Umbilical cord (tissue), 2 donors: Measurements from ENCODE around the gene ACACB. TPM values are rescaled to one million over a fixed set of nuclear protein-coding genes. Genes with fewer than 3 reads are reported as not detected.

Experiments used
- DNase-seq: peaks from one replicate; pipeline ENCODE4 v3.0.0-alpha.2; 2015; ENCODE audit warnings: low spot score
- total RNA-seq: library from RNA; depleted of rRNA; stranded (reverse); fragments of >200 nt; gene quantifications from one replicate; pipeline ENCODE4 v1.2.3, GENCODE V29; 2014; ENCODE audit warnings: low replicate concordance; ENCODE audit not compliant: insufficient read depth

The ACACB gene
- total RNA-seq, 1 donor from 2014 or later = 27.9 TPM

GRCh38 chr12:109299849-109300248 is 183.5 kb downstream of the ACACB start:
- no peak for DNase-seq

GRCh38 chr12:109301643-109302168 is 185.3 kb downstream of the ACACB start:
- DNase-seq = no peak

GRCh38 chr12:109302358-109302757 is 186.0 kb downstream of the ACACB start:
- DNase-seq = no peak

DNA sequence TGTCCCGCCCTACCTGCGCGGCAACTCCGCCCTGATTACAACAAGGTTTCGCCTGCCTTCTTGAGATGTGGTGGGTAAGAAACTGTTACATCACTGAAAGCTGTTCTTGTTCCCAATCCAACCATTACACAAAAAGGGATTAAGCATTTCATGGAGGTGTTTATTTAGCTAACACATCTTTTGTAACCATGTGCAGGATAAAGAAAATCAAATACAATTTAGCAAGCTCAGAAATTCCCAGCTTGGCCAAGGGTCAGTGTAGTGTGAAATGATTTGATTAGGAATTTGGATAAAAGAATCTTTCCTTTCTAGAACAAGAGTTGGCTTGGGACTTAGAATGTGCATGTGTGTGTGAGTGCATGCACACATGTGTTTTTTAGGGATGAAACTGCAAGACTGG is 186.4 kb downstream of the ACACB start:
- no peak for DNase-seq

GRCh38 chr12:109304485-109304884 is 188.1 kb downstream of the ACACB start:
- DNase-seq = no peak

GRCh38 chr12:109305547-109305946 is 189.2 kb downstream of the ACACB start:
- DNase-seq = no peak

- no peak for DNase-seq
These were observed 190.7 kb downstream of the ACACB start for GRCh38 chr12:109307051-109307450.

DNA sequence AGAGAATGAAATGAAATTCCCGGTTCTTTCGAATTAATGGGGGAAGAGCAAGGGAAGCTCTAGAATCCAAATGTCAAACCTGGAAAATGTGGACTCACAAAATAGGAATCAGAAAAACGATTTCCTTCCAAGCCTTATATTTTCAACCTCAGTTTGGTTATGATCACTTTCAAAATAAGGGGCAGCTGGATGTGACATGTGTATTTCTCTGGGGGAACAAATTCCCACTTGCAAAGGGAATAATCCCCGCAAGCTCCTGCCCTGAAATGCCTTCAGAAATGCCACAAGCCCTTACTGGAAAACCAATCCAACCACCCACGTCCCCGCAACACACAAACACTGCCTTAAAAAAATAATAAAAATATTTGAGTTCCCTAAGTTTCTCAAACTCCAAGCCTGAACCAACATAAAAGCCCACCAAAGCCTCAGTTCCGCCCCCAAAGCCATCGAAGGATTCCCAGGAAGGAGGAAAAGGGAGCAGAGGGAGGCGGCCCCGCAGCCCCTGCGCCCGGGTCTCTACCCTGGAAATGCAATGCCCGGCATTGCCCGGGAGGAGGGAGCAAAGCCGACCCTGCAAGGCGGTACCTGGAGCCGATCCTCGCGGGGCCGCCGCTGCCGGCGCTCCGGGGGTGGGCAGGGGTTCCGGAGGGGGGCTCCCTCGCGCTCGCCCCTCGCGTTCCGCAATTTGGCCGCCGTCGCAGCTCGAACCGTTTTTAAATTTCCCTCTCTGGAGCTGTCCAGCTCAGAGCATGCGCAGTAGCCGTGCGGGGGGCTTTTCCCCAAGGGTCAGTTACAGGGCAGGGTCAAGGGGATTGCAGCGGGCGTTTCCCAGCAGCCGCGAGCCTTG is 192.4 kb downstream of the ACACB start, which contains the start of gene FOXN4:
Gene FOXN4 (minus strand): TSS at position 751 of the 847 bp plus-strand sequence. CDS start 963 bp downstream, outside the sequence.
- no peak for DNase-seq

- DNase-seq = no peak
These were observed 193.2 kb downstream of the ACACB start for GRCh38 chr12:109309381-109310246.

DNA sequence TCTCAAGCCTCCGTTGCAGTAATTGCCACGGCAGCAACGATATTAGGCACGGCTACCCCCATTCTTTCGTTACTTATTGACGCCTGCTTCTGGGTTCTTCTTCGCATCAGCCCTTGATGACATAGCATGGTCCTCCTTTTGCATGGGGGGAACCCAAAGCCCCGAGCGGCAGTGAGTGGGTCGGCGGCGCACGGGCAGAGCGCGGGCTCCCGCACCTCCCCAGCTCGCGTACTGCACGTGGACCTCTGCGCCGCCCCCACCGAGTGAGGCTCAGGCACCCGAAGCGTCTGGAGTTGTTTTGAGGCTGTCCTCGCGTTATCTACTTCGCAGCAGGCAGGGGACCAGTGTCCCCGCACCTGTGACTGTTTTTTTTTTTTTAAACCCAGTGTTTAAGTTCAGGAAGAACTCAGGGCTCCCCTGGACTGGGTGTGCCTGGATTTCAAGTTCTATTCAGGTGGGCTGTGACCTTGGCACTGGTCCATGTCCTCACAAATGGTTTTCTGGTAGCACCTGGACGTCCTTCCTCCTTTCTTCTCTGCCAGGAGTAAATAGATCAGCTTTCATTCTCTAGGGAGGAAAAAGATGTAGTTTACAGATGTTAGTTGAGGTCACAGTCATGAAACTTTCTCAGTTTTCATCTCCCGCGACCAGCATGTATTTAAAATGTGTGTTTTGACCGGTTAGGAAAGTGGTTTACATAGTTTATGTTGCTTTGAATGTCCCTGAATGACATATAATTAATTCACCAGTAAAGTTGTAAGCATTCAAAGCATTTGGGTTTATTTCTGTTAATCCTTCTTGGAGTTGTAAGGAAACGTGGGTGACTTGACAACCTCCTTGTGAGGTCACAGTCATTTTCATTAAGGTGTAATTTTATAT is 194.1 kb downstream of the ACACB start:
- DNase-seq = no peak

Other genes with a start within 250 kb of the ACACB start
- not detected for gene DAO, start 236.5 kb upstream of the ACACB start, total RNA-seq
- 2.2 TPM for gene SVOP, start 95.5 kb upstream of the ACACB start, total RNA-seq
- gene USP30, start 64.0 kb upstream of the ACACB start, total RNA-seq = 4.1 TPM
- 18.1 TPM for gene ALKBH2, start 23.1 kb upstream of the ACACB start, total RNA-seq
- gene UNG, start 19.0 kb upstream of the ACACB start, total RNA-seq = 18.1 TPM
- gene FOXN4, start 192.7 kb downstream of the ACACB start, total RNA-seq = 1.9 TPM
- 9.6 TPM for gene MYO1H, start 231.3 kb downstream of the ACACB start, total RNA-seq